Psoas muscle (tissue), 8 donors: ENCODE results near the gene TMEM88. TPM values are rescaled to one million over a fixed set of nuclear protein-coding genes. Genes with fewer than 3 reads are reported as not detected.

Experiments
- ATAC-seq, 4 donors: fragments of 200-7000 bp; cut with Tn5 transposase; one replicate each; pipeline ENCODE4 v1.9.1; 2020; ENCODE audit warnings: moderate library complexity in 3 of 4, mild to moderate bottlenecking in 2 of 4
- DNase-seq, 2 donors: peaks; one replicate each; pipeline ENCODE4 v3.0.0-alpha.2; 2020
- H3K27ac ChIP-seq: fragments of 200-600 bp; one replicate; pipeline ENCODE4 v1.8.0; 2022
- H3K27me3 ChIP-seq, 3 donors: fragments of 200-600 bp in 1 of 3; one replicate each; pipeline versions ENCODE4 v1.6.1 to v1.8.0; 2013 to 2022; ENCODE audit warnings: low read length in 2 of 3, mild to moderate bottlenecking in 2 of 3, moderate library complexity in 1 of 3; ENCODE audit not compliant: insufficient read depth in 3 of 3
- H3K36me3 ChIP-seq, 2 donors: fragments of 200-600 bp in 1 of 2; one replicate each; pipeline versions ENCODE4 v1.6.1 to v1.8.0; 2013 to 2022; ENCODE audit warnings: low read depth in 1 of 2, mild to moderate bottlenecking in 1 of 2, moderate library complexity in 1 of 2; ENCODE audit not compliant: insufficient read depth in 1 of 2
- H3K4me1 ChIP-seq: fragments of 200-600 bp; one replicate; pipeline ENCODE4 v1.8.0; 2022
- H3K4me3 ChIP-seq: fragments of 200-600 bp; one replicate; pipeline ENCODE4 v1.8.0; 2022; ENCODE audit warnings: mild to moderate bottlenecking
- H3K9me3 ChIP-seq: fragments of 200-600 bp; one replicate; pipeline ENCODE4 v1.8.0; 2022
- CTCF ChIP-seq: fragments of 200-600 bp; IDR thresholded peaks from one replicate; pipeline ENCODE4 v1.8.0; 2022; ENCODE audit warnings: antibody characterized with exemption
- WGBS, 3 donors: extraction: QIAGEN DNeasy Blood & Tissue Kit; methylation state at CpG; one replicate each; pipeline versions ENCODE4 v1.1.6 to v1.1.7; 2013; 5-methylcytosine and 5-hydroxymethylcytosine counted together
- intact Hi-C, 2 donors: fragments of 100-400 bp; cut with DNase I; formaldehyde crosslinking; loops; one replicate each; pipeline versions ENCODE4 v1.11.0 to v1.14.2; 2022
- polyA plus RNA-seq, 3 donors: library from polyadenylated mRNA; stranded (reverse); fragments of 200-250 nt; gene quantifications; one replicate each; pipeline ENCODE4 v1.2.3, GENCODE V29; 2013
- total RNA-seq, 4 donors: library from RNA; stranded (reverse); fragmentation: NEBNext Ultra II Directional in 2 of 4; extraction: Animal tissue kit (Norgen Biotek cat#: 25700) in 2 of 4; gene quantifications; one replicate each; pipeline versions ENCODE4 v1.2.1 to v1.2.4, GENCODE V29; 2021 to 2023
- donor health status: healthy with polysubstance abuse.
- donor health status: DM: no; HTN: no; CAD: no; lungs with moderate emphysema.
- donor health status: Bipolar disorder and iron deficiency.
- donor health status: healthy.
- donor health status: DM: yes; HTN: yes; CAD: no.
- donor health status: DM: no; HTN: no; CAD: no.
- donor health status: DM: no; HTN: no; CAD: no.
- donor health status: DM: yes; HTN: yes; CAD: no.

Gene TMEM88
- total and polyA plus RNA-seq, 7 donors: 16.3 to 57.4 (median 24.0) TPM

GRCh38 chr17:7880076-7880868 is 25.4 kb downstream of the TMEM88 start:
- TF ChIP-seq CTCF: no peak

GRCh38 chr17:7881276-7882054 is 26.6 kb downstream of the TMEM88 start:
- ATAC-seq (no peak), DNase-seq (no peak)
- H3K27me3 ChIP-seq: peaks cover 0 to 53% (median 4%) of the 10 kb centered on the region in 3 donors
- no peaks in the 10 kb centered on the region for H3K36me3 ChIP-seq
- H3K4me3 ChIP-seq: no peak overlapping the region
- no peak overlapping the region for H3K27ac ChIP-seq
- TF ChIP-seq CTCF: no peak
- H3K4me1 ChIP-seq: peaks cover 11% of the 10 kb centered on the region
- no peaks in the 10 kb centered on the region for H3K9me3 ChIP-seq
- WGBS, 3 donors: 43 to 49% (median 45%) methylated on average over 7 of the region's 7 CpGs
- intact Hi-C loops: no loop called here

More at GRCh38 chr17:7880076-7880868, 25.4 kb downstream of the TMEM88 start:
- Histone ChIP-seq H3K27ac (no peak overlapping the region), H3K9me3 (no peaks in the 10 kb centered on the region), H3K36me3 (no peaks in the 10 kb centered on the region), H3K27me3 (peaks cover 0 to 41% (median 4%) of the 10 kb centered on the region in 3 donors), H3K4me1 (no peaks in the 10 kb centered on the region), H3K4me3 (no peak overlapping the region)
- ATAC-seq (no peak), DNase-seq (no peak)
- intact Hi-C loops: no loop called here
- WGBS, 3 donors: 83 to 89% (median 83%) methylated on average over 3 of the region's 3 CpGs

GRCh38 chr17:7882068-7882467 is 27.2 kb downstream of the TMEM88 start:
- WGBS, 3 donors: 59 to 75% (median 70%) methylated on average over 7 of the region's 7 CpGs
- intact Hi-C loops: no loop called here

GRCh38 chr17:7882629-7883028 is 27.8 kb downstream of the TMEM88 start:
- peaks cover 0 to 56% (median 4%) of the 10 kb centered on the region in 3 donors for H3K27me3 ChIP-seq
- peaks cover 22% of the 10 kb centered on the region for H3K4me1 ChIP-seq
- no peak for TF ChIP-seq CTCF
- H3K27ac ChIP-seq: no peak overlapping the region
- intact Hi-C loops: no loop called here
- 74 to 91% (median 78%) methylated on average over 3 of the region's 3 CpGs for WGBS, 3 donors
- H3K4me3 ChIP-seq: no peak overlapping the region
- ATAC-seq (no peak), DNase-seq (no peak)
- H3K9me3 ChIP-seq: no peaks in the 10 kb centered on the region
- H3K36me3 ChIP-seq: no peaks in the 10 kb centered on the region

More at GRCh38 chr17:7882068-7882467, 27.2 kb downstream of the TMEM88 start:
- ATAC-seq: no peak
- TF ChIP-seq CTCF: no peak
- Histone ChIP-seq H3K9me3 (no peaks in the 10 kb centered on the region), H3K36me3 (no peaks in the 10 kb centered on the region), H3K4me3 (no peak overlapping the region), H3K27me3 (peaks cover 0 to 59% (median 4%) of the 10 kb centered on the region in 3 donors), H3K27ac (no peak overlapping the region), H3K4me1 (peaks cover 17% of the 10 kb centered on the region)
- no peak for DNase-seq
